Trophoblast cell (in vitro differentiated cells and primary cell): ENCODE results near the gene CNN2.

Experiments
- DNase-seq, 2 donors: peaks; one replicate each; pipeline ENCODE4 v3.0.0-alpha.2; 2016
- H2AFZ ChIP-seq: 2 replicates; pipeline ENCODE4 v1.6.1; 2013; ENCODE audit warnings: low read length, moderate library complexity, mild to moderate bottlenecking; ENCODE audit not compliant: insufficient read depth, poor library complexity
- H2AK5ac ChIP-seq: 2 replicates; pipeline ENCODE4 v1.6.1; 2013; ENCODE audit warnings: mild to moderate bottlenecking, low read length
- H2BK120ac ChIP-seq: 2 replicates; pipeline ENCODE4 v1.6.1; 2013; ENCODE audit warnings: low read length, mild to moderate bottlenecking, moderate library complexity; ENCODE audit not compliant: insufficient read depth, poor library complexity
- H2BK12ac ChIP-seq: 2 replicates; pipeline ENCODE4 v1.6.1; 2013; ENCODE audit warnings: mild to moderate bottlenecking, low read length, moderate library complexity
- H2BK5ac ChIP-seq: 2 replicates; pipeline ENCODE4 v1.6.1; 2013; ENCODE audit warnings: low read length, low read depth, moderate library complexity, mild to moderate bottlenecking; ENCODE audit not compliant: poor library complexity
- H3K14ac ChIP-seq: 2 replicates; pipeline ENCODE4 v1.6.1; 2013; ENCODE audit warnings: mild to moderate bottlenecking, low read length
- H3K18ac ChIP-seq: 2 replicates; pipeline ENCODE4 v1.6.1; 2013; ENCODE audit warnings: mild to moderate bottlenecking, low read length
- H3K23ac ChIP-seq: 2 replicates; pipeline ENCODE4 v1.6.1; 2013; ENCODE audit warnings: low read length
- H3K27ac ChIP-seq: 2 replicates; pipeline ENCODE4 v1.5.1; 2013; ENCODE audit warnings: low read depth, mild to moderate bottlenecking, inconsistent platforms, low read length, moderate library complexity
- H3K27me3 ChIP-seq: 2 replicates; pipeline ENCODE4 v1.6.1; 2013; ENCODE audit warnings: inconsistent platforms, mild to moderate bottlenecking, low read length, moderate library complexity; ENCODE audit not compliant: insufficient read depth
- H3K36me3 ChIP-seq, 2 experiments: 1 replicate in 1 of 2; 2 replicates in 1 of 2; pipeline ENCODE4 v1.6.1; 2013; ENCODE audit warnings: low read length in 2 of 2, mild to moderate bottlenecking in 2 of 2, moderate library complexity in 1 of 2; ENCODE audit not compliant: insufficient read depth in 2 of 2, control insufficient read depth in 1 of 2
- H3K4ac ChIP-seq: 2 replicates; pipeline ENCODE4 v1.6.1; 2013; ENCODE audit warnings: low read depth, mild to moderate bottlenecking, low read length, moderate library complexity
- H3K4me1 ChIP-seq, 2 experiments: 1 replicate in 1 of 2; 2 replicates in 1 of 2; pipeline ENCODE4 v1.6.1; 2013; ENCODE audit warnings: low read length in 2 of 2, mild to moderate bottlenecking in 2 of 2, moderate library complexity in 1 of 2; ENCODE audit not compliant: insufficient read depth in 2 of 2, control insufficient read depth in 1 of 2
- H3K4me2 ChIP-seq: 2 replicates; pipeline ENCODE4 v1.6.1; 2013; ENCODE audit warnings: inconsistent platforms, mild to moderate bottlenecking, low read length, moderate library complexity
- H3K4me3 ChIP-seq: 2 replicates; pipeline ENCODE4 v1.5.1; 2013; ENCODE audit warnings: mild to moderate bottlenecking, low read depth, low read length, inconsistent platforms
- H3K79me1 ChIP-seq: one replicate; pipeline ENCODE4 v1.6.1; 2013; ENCODE audit warnings: low read length
- H3K79me2 ChIP-seq: 2 replicates; pipeline ENCODE4 v1.6.1; 2013; ENCODE audit warnings: low read length, mild to moderate bottlenecking; ENCODE audit not compliant: control insufficient read depth, insufficient read depth, poor library complexity
- H3K9ac ChIP-seq: 2 replicates; pipeline ENCODE4 v1.6.1; 2013; ENCODE audit warnings: mild to moderate bottlenecking, low read length
- H3K9me3 ChIP-seq: 2 replicates; pipeline ENCODE4 v1.6.1; 2013; ENCODE audit warnings: low read depth, mild to moderate bottlenecking, control low read depth, inconsistent platforms, low read length; ENCODE audit not compliant: insufficient read depth
- H4K12ac ChIP-seq: 2 replicates; pipeline ENCODE4 v1.6.1; 2013; ENCODE audit warnings: low read depth, mild to moderate bottlenecking, low read length, moderate library complexity
- H4K8ac ChIP-seq: 2 replicates; pipeline ENCODE4 v1.6.1; 2013; ENCODE audit warnings: low read depth, mild to moderate bottlenecking, low read length, moderate library complexity
- H4K91ac ChIP-seq: one replicate; pipeline ENCODE4 v1.6.1; 2013; ENCODE audit warnings: low read depth, mild to moderate bottlenecking, low read length, moderate library complexity
- WGBS: extraction: QIAGEN DNeasy Blood & Tissue Kit; methylation state at CpG from one replicate; pipeline ENCODE4 v1.1.7; 2013; ENCODE audit warnings: missing lambda C conversion rate; ENCODE audit not compliant: insufficient read length, insufficient coverage; ENCODE audit errors: extremely low coverage; 5-methylcytosine and 5-hydroxymethylcytosine counted together

CNN2 gene

GRCh38 chr19:1049800-1050199, 23.4 kb downstream of the CNN2 start:
- Histone ChIP-seq H3K27ac (no peak overlapping the region), H3K9me3 (peaks cover 9% of the 10 kb centered on the region), H3K23ac (no peak overlapping the region), H4K12ac (no peak overlapping the region), H3K14ac (no peak overlapping the region), H2AK5ac (no peak overlapping the region), H4K8ac (no peak overlapping the region), H3K36me3 (peaks cover 22 to 32% of the 10 kb centered on the region in 2 experiments), H3K4me1 (no peaks in the 10 kb centered on the region), H3K4me3 (no peak overlapping the region), H2BK120ac (no peak overlapping the region), H4K91ac (no peak overlapping the region), H3K18ac (no peak overlapping the region), H3K79me1 (no peaks in the 10 kb centered on the region), H3K4ac (no peak overlapping the region), H3K79me2 (no peaks in the 10 kb centered on the region), H2BK5ac (no peak overlapping the region), H3K27me3 (no peaks in the 10 kb centered on the region), H3K4me2 (no peak overlapping the region), H2BK12ac (no peak overlapping the region), H2AFZ (no peak overlapping the region), H3K9ac (no peak overlapping the region)
- WGBS, result no CpG with 5 or more reads among the region's 11 CpGs
- DNase-seq, result no peak

DNA sequence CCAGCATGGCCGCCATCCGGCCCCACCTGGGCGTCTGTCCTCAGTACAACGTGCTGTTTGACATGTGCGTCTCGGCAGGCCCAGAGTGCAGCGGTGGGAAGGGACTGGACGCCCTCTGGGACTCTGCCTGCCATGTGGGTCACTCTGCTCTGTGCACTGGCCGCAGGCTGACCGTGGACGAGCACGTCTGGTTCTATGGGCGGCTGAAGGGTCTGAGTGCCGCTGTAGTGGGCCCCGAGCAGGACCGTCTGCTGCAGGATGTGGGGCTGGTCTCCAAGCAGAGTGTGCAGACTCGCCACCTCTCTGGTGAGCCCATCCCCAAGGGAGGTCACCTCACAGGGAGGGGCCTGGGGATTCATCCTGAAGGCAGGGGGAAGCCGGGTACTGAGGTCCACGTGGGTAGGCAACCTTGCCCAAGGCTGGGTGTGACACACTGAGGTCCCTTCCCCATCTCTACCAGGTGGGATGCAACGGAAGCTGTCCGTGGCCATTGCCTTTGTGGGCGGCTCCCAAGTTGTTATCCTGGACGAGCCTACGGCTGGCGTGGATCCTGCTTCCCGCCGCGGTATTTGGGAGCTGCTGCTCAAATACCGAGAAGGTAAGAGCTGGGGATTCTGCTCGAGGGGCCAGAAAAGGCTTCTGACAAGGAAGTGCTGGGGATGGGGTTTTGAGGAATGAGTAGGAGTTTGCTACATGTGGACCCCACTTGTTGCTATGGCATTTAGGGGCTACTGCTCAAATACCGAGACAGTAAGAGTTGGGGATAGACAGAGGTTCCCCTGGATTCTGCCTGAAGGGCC, 24.8 kb downstream of the CNN2 start:
- H2AK5ac ChIP-seq, result no peak overlapping the region
- H3K4me3 ChIP-seq, result no peak overlapping the region
- no peaks in the 10 kb centered on the region for H3K4me1 ChIP-seq
- no peak overlapping the region for H3K4me2 ChIP-seq
- no peak overlapping the region for H3K14ac ChIP-seq
- H3K9me3 ChIP-seq, result peaks cover 15% of the 10 kb centered on the region
- H3K36me3 ChIP-seq, result peaks cover 27 to 32% of the 10 kb centered on the region in 2 experiments
- no peak overlapping the region for H4K12ac ChIP-seq
- no peak overlapping the region for H3K27ac ChIP-seq
- no peak overlapping the region for H2AFZ ChIP-seq
- H3K23ac ChIP-seq, result no peak overlapping the region
- no peaks in the 10 kb centered on the region for H3K79me1 ChIP-seq
- H3K9ac ChIP-seq, result no peak overlapping the region
- H3K27me3 ChIP-seq, result no peaks in the 10 kb centered on the region
- H2BK12ac ChIP-seq, result no peak overlapping the region
- no peak overlapping the region for H4K8ac ChIP-seq
- H3K4ac ChIP-seq, result no peak overlapping the region
- no peaks in the 10 kb centered on the region for H3K79me2 ChIP-seq
- no peak overlapping the region for H2BK5ac ChIP-seq
- DNase-seq, result no peak
- no CpG with 5 or more reads among the region's 31 CpGs for WGBS
- no peak overlapping the region for H4K91ac ChIP-seq
- no peak overlapping the region for H2BK120ac ChIP-seq
- H3K18ac ChIP-seq, result no peak overlapping the region

DNA sequence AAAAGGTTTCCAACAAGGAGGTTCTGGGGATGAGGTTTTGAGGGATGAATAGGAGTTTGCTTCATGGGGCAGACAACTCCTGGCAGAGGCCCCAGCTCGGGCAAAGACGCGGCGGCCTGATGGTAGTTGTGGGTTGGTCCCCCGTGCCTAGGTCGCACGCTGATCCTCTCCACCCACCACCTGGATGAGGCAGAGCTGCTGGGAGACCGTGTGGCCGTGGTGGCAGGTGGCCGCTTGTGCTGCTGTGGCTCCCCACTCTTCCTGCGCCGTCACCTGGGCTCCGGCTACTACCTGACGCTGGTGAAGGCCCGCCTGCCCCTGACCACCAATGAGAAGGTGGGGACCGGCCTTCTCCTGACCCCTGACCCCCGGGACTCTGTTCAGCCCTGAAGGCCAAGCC, 25.4 kb downstream of the CNN2 start:
- Histone ChIP-seq H3K14ac (no peak overlapping the region), H2BK12ac (no peak overlapping the region), H3K27ac (no peak overlapping the region), H3K23ac (no peak overlapping the region), H3K36me3 (peaks cover 31 to 35% of the 10 kb centered on the region in 2 experiments), H4K12ac (no peak overlapping the region), H4K91ac (no peak overlapping the region), H3K79me1 (no peaks in the 10 kb centered on the region), H3K18ac (no peak overlapping the region), H3K4ac (no peak overlapping the region), H3K79me2 (no peaks in the 10 kb centered on the region), H2BK5ac (no peak overlapping the region), H2AFZ (no peak overlapping the region), H3K27me3 (no peaks in the 10 kb centered on the region), H2BK120ac (no peak overlapping the region), H4K8ac (no peak overlapping the region), H3K9me3 (peaks cover 19% of the 10 kb centered on the region), H3K4me3 (peak overlapping the region; percentile 30), H3K4me2 (no peak overlapping the region), H2AK5ac (no peak overlapping the region), H3K9ac (no peak overlapping the region), H3K4me1 (no peaks in the 10 kb centered on the region)
- no CpG with 5 or more reads among the region's 17 CpGs for WGBS
- no peak for DNase-seq

GRCh38 chr19:1052349-1052975, 26.1 kb downstream of the CNN2 start:
- no peak overlapping the region for H4K12ac ChIP-seq
- no peak overlapping the region for H4K91ac ChIP-seq
- H3K9me3 ChIP-seq, result peaks cover 26% of the 10 kb centered on the region
- no peak overlapping the region for H2AK5ac ChIP-seq
- no peak overlapping the region for H2AFZ ChIP-seq
- H2BK5ac ChIP-seq, result no peak overlapping the region
- 100% methylated on average over 1 of the region's 5 CpGs for WGBS
- peaks cover 32 to 36% of the 10 kb centered on the region in 2 experiments for H3K36me3 ChIP-seq
- no peak overlapping the region for H2BK120ac ChIP-seq
- DNase-seq, result no peak
- H3K4ac ChIP-seq, result no peak overlapping the region
- H3K79me2 ChIP-seq, result no peaks in the 10 kb centered on the region
- no peak overlapping the region for H4K8ac ChIP-seq
- no peaks in the 10 kb centered on the region for H3K27me3 ChIP-seq
- H3K4me2 ChIP-seq, result no peak overlapping the region
- no peak overlapping the region for H3K27ac ChIP-seq
- H3K18ac ChIP-seq, result no peak overlapping the region
- H3K4me3 ChIP-seq, result no peak overlapping the region
- no peak overlapping the region for H2BK12ac ChIP-seq
- H3K9ac ChIP-seq, result no peak overlapping the region
- no peaks in the 10 kb centered on the region for H3K4me1 ChIP-seq
- H3K23ac ChIP-seq, result no peak overlapping the region
- no peak overlapping the region for H3K14ac ChIP-seq
- no peaks in the 10 kb centered on the region for H3K79me1 ChIP-seq
